Measurements from ENCODE around the gene SLC17A9.

Gene SLC17A9

DNA sequence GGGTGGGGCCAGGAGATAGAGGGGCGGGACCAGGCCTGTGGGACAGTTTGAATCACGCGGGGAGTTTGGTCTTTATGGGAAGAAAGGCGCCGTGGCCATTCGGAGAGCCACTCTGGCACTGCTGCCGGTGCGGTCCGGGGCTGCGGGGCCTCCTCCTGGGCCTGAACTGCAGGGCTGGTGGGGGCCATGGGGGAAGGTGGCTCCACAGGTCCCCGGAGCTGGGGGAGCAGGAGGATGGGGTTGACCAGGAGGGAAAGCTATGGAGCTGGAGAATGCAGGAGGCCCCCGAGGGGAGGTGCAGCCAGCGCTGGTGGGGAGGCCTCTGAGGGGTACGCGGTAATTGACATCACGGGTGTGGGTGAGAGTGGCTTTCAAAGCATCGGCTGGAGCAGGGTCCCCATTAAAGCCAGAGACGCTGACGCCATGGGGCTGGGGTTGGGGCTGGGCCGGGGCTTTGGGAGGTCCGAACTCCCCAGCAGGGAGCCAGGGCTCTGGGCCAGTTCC, 56.1 kb downstream of the SLC17A9 start:
- Histone ChIP-seq H3K27me3 (replicated peaks) (peaks cover 90% of the 10 kb centered on the region), H3K27ac (no peak overlapping the region), H3K4me3 (ENCODE audit: low read depth, low read length) (no peak overlapping the region), H3K36me3 (replicated peaks) (no peaks in the 10 kb centered on the region)
- DNase-seq = no peak
- no peak for TF ChIP-seq CTCF (IDR thresholded peaks at IDR 0.05; ENCODE audit: low read depth, low read length, missing control alignments)
- in situ Hi-C loops (cut with HindIII; ENCODE audit: low pct_ligation_motif_present, low sequenced_read_pairs) = no loop called here

- Histone ChIP-seq H3K4me3 (ENCODE audit: low read depth, low read length) (no peak overlapping the region), H3K36me3 (replicated peaks) (no peaks in the 10 kb centered on the region), H3K27ac (no peak overlapping the region), H3K27me3 (replicated peaks) (peaks cover 91% of the 10 kb centered on the region)
- in situ Hi-C loops (cut with HindIII; ENCODE audit: low pct_ligation_motif_present, low sequenced_read_pairs) = no loop called here
- peak; percentile 94 for TF ChIP-seq CTCF (IDR thresholded peaks at IDR 0.05; ENCODE audit: low read depth, low read length, missing control alignments)
- peak; percentile 33 for DNase-seq
Measured at GRCh38 chr20:63009045-63009961, 56.8 kb downstream of the SLC17A9 start.

DNA sequence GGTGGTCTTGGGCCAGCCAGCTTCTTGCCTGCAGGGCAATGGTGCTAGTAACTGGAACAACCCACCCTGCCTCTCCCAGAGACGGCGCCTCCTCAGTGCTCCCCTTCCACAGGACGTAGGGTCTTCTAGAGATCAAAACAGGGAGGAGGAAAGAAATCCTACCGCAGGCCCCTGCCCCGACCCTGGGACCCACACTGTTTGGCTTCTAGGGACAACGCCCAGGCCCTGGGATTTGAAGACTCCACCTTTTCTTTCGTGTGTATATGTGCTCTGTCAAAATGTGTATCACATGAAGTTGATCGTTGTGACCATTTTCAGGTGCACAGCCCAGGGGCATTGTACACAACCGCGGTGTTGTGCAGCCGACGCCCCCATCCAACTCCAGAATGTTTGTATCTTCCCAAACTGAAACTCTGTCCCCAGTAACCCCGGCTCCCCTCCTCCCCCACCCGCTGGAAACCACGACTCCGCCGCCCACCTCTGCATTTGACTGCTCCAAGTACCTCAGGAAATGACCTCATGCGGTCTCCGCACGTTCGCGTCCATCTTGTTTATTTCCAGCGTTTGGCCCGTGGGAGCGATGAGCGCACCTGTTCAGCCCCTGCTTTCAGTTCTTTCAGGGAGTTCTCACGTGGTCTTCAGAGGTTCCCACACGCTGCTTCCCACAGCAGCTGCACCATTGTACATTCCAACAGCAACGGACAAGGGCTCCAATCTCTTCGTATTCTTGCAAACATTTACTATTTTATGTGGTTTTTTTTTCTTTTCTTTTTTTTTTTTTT, 57.7 kb downstream of the SLC17A9 start:
- no peak overlapping the region for H3K27ac ChIP-seq
- in situ Hi-C loops (cut with HindIII; ENCODE audit: low pct_ligation_motif_present, low sequenced_read_pairs) = no loop called here
- H3K4me3 ChIP-seq (ENCODE audit: low read depth, low read length) = no peak overlapping the region
- no peak for TF ChIP-seq CTCF (IDR thresholded peaks at IDR 0.05; ENCODE audit: low read depth, low read length, missing control alignments)
- no peaks in the 10 kb centered on the region for H3K36me3 ChIP-seq (replicated peaks)
- DNase-seq = no peak
- H3K27me3 ChIP-seq (replicated peaks) = peaks cover 90% of the 10 kb centered on the region

- H3K27me3 ChIP-seq (replicated peaks) = peaks cover 85% of the 10 kb centered on the region
- H3K36me3 ChIP-seq (replicated peaks) = no peaks in the 10 kb centered on the region
- DNase-seq = no peak
- in situ Hi-C loops (cut with HindIII; ENCODE audit: low pct_ligation_motif_present, low sequenced_read_pairs) = no loop called here
- H3K4me3 ChIP-seq (ENCODE audit: low read depth, low read length) = no peak overlapping the region
- TF ChIP-seq CTCF (IDR thresholded peaks at IDR 0.05; ENCODE audit: low read depth, low read length, missing control alignments) = no peak
- H3K27ac ChIP-seq = no peak overlapping the region
Measured at GRCh38 chr20:63011798-63012197, 59.3 kb downstream of the SLC17A9 start.

GRCh38 chr20:63013207-63013606, 60.7 kb downstream of the SLC17A9 start:
- no peak for DNase-seq
- Histone ChIP-seq H3K36me3 (replicated peaks) (no peaks in the 10 kb centered on the region), H3K27ac (no peak overlapping the region), H3K27me3 (replicated peaks) (peaks cover 73% of the 10 kb centered on the region), H3K4me3 (ENCODE audit: low read depth, low read length) (no peak overlapping the region)
- no peak for TF ChIP-seq CTCF (IDR thresholded peaks at IDR 0.05; ENCODE audit: low read depth, low read length, missing control alignments)
- in situ Hi-C loops (cut with HindIII; ENCODE audit: low pct_ligation_motif_present, low sequenced_read_pairs) = no loop called here
